ENCODE data around the gene GPR137.
A peak's percentile ranks its signal among the peaks of the same experiment; 100 is the strongest.

Gene GPR137

GRCh38 chr11:64247729-64248531 is 37.7 kb upstream of the GPR137 start:
- H3K27ac ChIP-seq (ENCODE audit: low read depth, low read length): no peak overlapping the region
- no peak overlapping the region for H2BK15ac ChIP-seq (replicated peaks; ENCODE audit: low read depth)
- no peak overlapping the region for H3K23ac ChIP-seq (ENCODE audit: low read length)
- no peak for DNase-seq
- H3K79me2 ChIP-seq (ENCODE audit: control insufficient read depth, insufficient read depth, low read length): peaks cover 30% of the 10 kb centered on the region
- H4K5ac ChIP-seq (ENCODE audit: low read length): no peak overlapping the region
- no peak overlapping the region for H4K8ac ChIP-seq (ENCODE audit: low read depth, low read length)
- H3K27me3 ChIP-seq (ENCODE audit: insufficient read depth, low read length, poor library complexity): no peaks in the 10 kb centered on the region
- H2BK5ac ChIP-seq (ENCODE audit: low read length): no peak overlapping the region
- H3K56ac ChIP-seq (ENCODE audit: low read length): peak overlapping the region; percentile 77
- no CpG with 5 or more reads among the region's 31 CpGs for WGBS (ENCODE audit: extremely low coverage, insufficient coverage, low lambda C conversion rate)
- no peak overlapping the region for H3K4me3 ChIP-seq (ENCODE audit: low read length)
- H3K4ac ChIP-seq (ENCODE audit: low read depth, low read length): peak overlapping the region; percentile 59
- H3K9ac ChIP-seq (ENCODE audit: low read length): peak overlapping the region; percentile 69
- H3K18ac ChIP-seq (ENCODE audit: low read length): peak overlapping the region; percentile 15
- H3K36me3 ChIP-seq (ENCODE audit: control insufficient read depth, insufficient read depth, low read length): peaks cover 1% of the 10 kb centered on the region
- no peak overlapping the region for H2BK120ac ChIP-seq (ENCODE audit: low read depth, low read length)
- H3K4me2 ChIP-seq (ENCODE audit: low read length): peak overlapping the region; percentile 32
- H2AK5ac ChIP-seq (ENCODE audit: low read length): peak overlapping the region; percentile 92
- peaks cover 9% of the 10 kb centered on the region for H3K79me1 ChIP-seq (ENCODE audit: low read length)
- peaks cover 12% of the 10 kb centered on the region for H3K4me1 ChIP-seq (ENCODE audit: control insufficient read depth, low read depth, low read length)

- H2AK5ac ChIP-seq (ENCODE audit: low read length): peak overlapping the region; percentile 92
- H2BK5ac ChIP-seq (ENCODE audit: low read length): no peak overlapping the region
- H2BK15ac ChIP-seq (replicated peaks; ENCODE audit: low read depth): no peak overlapping the region
- H4K5ac ChIP-seq (ENCODE audit: low read length): no peak overlapping the region
- peaks cover 28% of the 10 kb centered on the region for H3K79me2 ChIP-seq (ENCODE audit: control insufficient read depth, insufficient read depth, low read length)
- peaks cover 12% of the 10 kb centered on the region for H3K4me1 ChIP-seq (ENCODE audit: control insufficient read depth, low read depth, low read length)
- peak; percentile 54 for DNase-seq
- H3K4me2 ChIP-seq (ENCODE audit: low read length): no peak overlapping the region
- no peak overlapping the region for H2BK120ac ChIP-seq (ENCODE audit: low read depth, low read length)
- no peak overlapping the region for H4K8ac ChIP-seq (ENCODE audit: low read depth, low read length)
- H3K56ac ChIP-seq (ENCODE audit: low read length): peak overlapping the region; percentile 77
- no peak overlapping the region for H3K23ac ChIP-seq (ENCODE audit: low read length)
- WGBS (ENCODE audit: extremely low coverage, insufficient coverage, low lambda C conversion rate): no CpG with 5 or more reads among the region's 7 CpGs
- H3K4me3 ChIP-seq (ENCODE audit: low read length): no peak overlapping the region
- peak overlapping the region; percentile 59 for H3K4ac ChIP-seq (ENCODE audit: low read depth, low read length)
- no peak overlapping the region for H3K18ac ChIP-seq (ENCODE audit: low read length)
- no peak overlapping the region for H3K27ac ChIP-seq (ENCODE audit: low read depth, low read length)
- peaks cover 9% of the 10 kb centered on the region for H3K79me1 ChIP-seq (ENCODE audit: low read length)
- H3K36me3 ChIP-seq (ENCODE audit: control insufficient read depth, insufficient read depth, low read length): no peaks in the 10 kb centered on the region
- peak overlapping the region; percentile 69 for H3K9ac ChIP-seq (ENCODE audit: low read length)
- no peaks in the 10 kb centered on the region for H3K27me3 ChIP-seq (ENCODE audit: insufficient read depth, low read length, poor library complexity)
Observed at GRCh38 chr11:64248578-64248977, 37.1 kb upstream of the GPR137 start.

- H3K36me3 ChIP-seq (ENCODE audit: control insufficient read depth, insufficient read depth, low read length): no peaks in the 10 kb centered on the region
- no peak overlapping the region for H2BK5ac ChIP-seq (ENCODE audit: low read length)
- no peaks in the 10 kb centered on the region for H3K27me3 ChIP-seq (ENCODE audit: insufficient read depth, low read length, poor library complexity)
- H3K4ac ChIP-seq (ENCODE audit: low read depth, low read length): no peak overlapping the region
- H3K23ac ChIP-seq (ENCODE audit: low read length): no peak overlapping the region
- no peak overlapping the region for H4K5ac ChIP-seq (ENCODE audit: low read length)
- no CpG with 5 or more reads among the region's 4 CpGs for WGBS (ENCODE audit: extremely low coverage, insufficient coverage, low lambda C conversion rate)
- no peak for DNase-seq
- H2BK120ac ChIP-seq (ENCODE audit: low read depth, low read length): no peak overlapping the region
- peaks cover 10% of the 10 kb centered on the region for H3K79me1 ChIP-seq (ENCODE audit: low read length)
- peaks cover 12% of the 10 kb centered on the region for H3K4me1 ChIP-seq (ENCODE audit: control insufficient read depth, low read depth, low read length)
- no peak overlapping the region for H3K4me2 ChIP-seq (ENCODE audit: low read length)
- peak overlapping the region; percentile 77 for H3K56ac ChIP-seq (ENCODE audit: low read length)
- peaks cover 28% of the 10 kb centered on the region for H3K79me2 ChIP-seq (ENCODE audit: control insufficient read depth, insufficient read depth, low read length)
- peak overlapping the region; percentile 31 for H3K9ac ChIP-seq (ENCODE audit: low read length)
- no peak overlapping the region for H4K8ac ChIP-seq (ENCODE audit: low read depth, low read length)
- H2AK5ac ChIP-seq (ENCODE audit: low read length): peak overlapping the region; percentile 64
- no peak overlapping the region for H3K18ac ChIP-seq (ENCODE audit: low read length)
- H3K4me3 ChIP-seq (ENCODE audit: low read length): no peak overlapping the region
- peak overlapping the region; percentile 5 for H3K27ac ChIP-seq (ENCODE audit: low read depth, low read length)
- no peak overlapping the region for H2BK15ac ChIP-seq (replicated peaks; ENCODE audit: low read depth)
Observed at GRCh38 chr11:64249038-64249437, 36.6 kb upstream of the GPR137 start.

GRCh38 chr11:64249563-64250414 is 35.9 kb upstream of the GPR137 start:
- Histone ChIP-seq H3K4me1 (ENCODE audit: control insufficient read depth, low read depth, low read length) (peaks cover 12% of the 10 kb centered on the region), H3K36me3 (ENCODE audit: control insufficient read depth, insufficient read depth, low read length) (peaks cover under 1% of the 10 kb centered on the region), H3K27ac (ENCODE audit: low read depth, low read length) (peak overlapping the region; percentile 24), H3K9ac (ENCODE audit: low read length) (peak overlapping the region; percentile 40), H3K79me2 (ENCODE audit: control insufficient read depth, insufficient read depth, low read length) (peaks cover 28% of the 10 kb centered on the region), H2BK120ac (ENCODE audit: low read depth, low read length) (no peak overlapping the region), H2BK5ac (ENCODE audit: low read length) (no peak overlapping the region), H3K4ac (ENCODE audit: low read depth, low read length) (no peak overlapping the region), H2BK15ac (replicated peaks; ENCODE audit: low read depth) (no peak overlapping the region), H4K8ac (ENCODE audit: low read depth, low read length) (no peak overlapping the region), H3K4me3 (ENCODE audit: low read length) (no peak overlapping the region), H4K5ac (ENCODE audit: low read length) (peak overlapping the region; percentile 85), H3K79me1 (ENCODE audit: low read length) (peaks cover 13% of the 10 kb centered on the region), H3K18ac (ENCODE audit: low read length) (no peak overlapping the region), H3K23ac (ENCODE audit: low read length) (no peak overlapping the region), H2AK5ac (ENCODE audit: low read length) (peak overlapping the region; percentile 7), H3K27me3 (ENCODE audit: insufficient read depth, low read length, poor library complexity) (no peaks in the 10 kb centered on the region), H3K56ac (ENCODE audit: low read length) (peak overlapping the region; percentile 77), H3K4me2 (ENCODE audit: low read length) (no peak overlapping the region)
- no peak for DNase-seq
- WGBS (ENCODE audit: extremely low coverage, insufficient coverage, low lambda C conversion rate): no CpG with 5 or more reads among the region's 8 CpGs

- Histone ChIP-seq H3K4me1 (ENCODE audit: control insufficient read depth, low read depth, low read length) (peaks cover 12% of the 10 kb centered on the region), H3K18ac (ENCODE audit: low read length) (peak overlapping the region; percentile 85), H3K56ac (ENCODE audit: low read length) (peak overlapping the region; percentile 91), H2BK120ac (ENCODE audit: low read depth, low read length) (no peak overlapping the region), H3K23ac (ENCODE audit: low read length) (no peak overlapping the region), H3K4me3 (ENCODE audit: low read length) (no peak overlapping the region), H2BK5ac (ENCODE audit: low read length) (no peak overlapping the region), H3K79me2 (ENCODE audit: control insufficient read depth, insufficient read depth, low read length) (peaks cover 20% of the 10 kb centered on the region), H3K79me1 (ENCODE audit: low read length) (peaks cover 13% of the 10 kb centered on the region), H3K27ac (ENCODE audit: low read depth, low read length) (no peak overlapping the region), H2AK5ac (ENCODE audit: low read length) (no peak overlapping the region), H3K4ac (ENCODE audit: low read depth, low read length) (no peak overlapping the region), H2BK15ac (replicated peaks; ENCODE audit: low read depth) (no peak overlapping the region), H3K36me3 (ENCODE audit: control insufficient read depth, insufficient read depth, low read length) (peaks cover 4% of the 10 kb centered on the region), H3K9ac (ENCODE audit: low read length) (peak overlapping the region; percentile 81), H4K5ac (ENCODE audit: low read length) (no peak overlapping the region), H3K4me2 (ENCODE audit: low read length) (peak overlapping the region; percentile 65), H3K27me3 (ENCODE audit: insufficient read depth, low read length, poor library complexity) (no peaks in the 10 kb centered on the region), H4K8ac (ENCODE audit: low read depth, low read length) (no peak overlapping the region)
- no peak for DNase-seq
- no CpG with 5 or more reads among the region's 13 CpGs for WGBS (ENCODE audit: extremely low coverage, insufficient coverage, low lambda C conversion rate)
Observed at GRCh38 chr11:64250415-64251015, 35.1 kb upstream of the GPR137 start.

Data from mesendoderm (in vitro differentiated cells).